ENCODE measurements around the gene FXYD3.

The FXYD3 gene

GRCh38 chr19:35155981-35156672 is 40.5 kb downstream of the FXYD3 start:
- TF ChIP-seq CTCF (IDR thresholded peaks at IDR 0.05) (no peak), ZFX (IDR thresholded peaks at IDR 0.05; ENCODE audit: borderline replicate concordance) (no peak)
- no peak overlapping the region for H3K27ac ChIP-seq

DNA sequence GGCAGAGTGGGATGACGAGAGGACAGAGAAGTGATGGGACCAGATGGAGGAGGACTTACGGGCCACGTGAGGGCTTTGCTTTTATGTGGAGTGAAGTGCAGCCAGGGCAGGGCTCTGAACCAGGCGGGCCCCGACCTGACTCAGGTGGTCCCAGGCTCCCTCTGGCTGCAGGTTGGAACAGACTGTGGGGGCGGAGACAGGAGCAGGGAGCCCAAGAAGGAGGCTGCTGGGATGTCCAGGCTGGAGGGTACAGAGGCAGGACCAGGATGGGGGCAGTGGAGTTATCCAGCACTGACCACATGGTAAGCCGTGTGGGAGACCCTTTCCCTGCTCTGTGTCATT is 41.0 kb downstream of the FXYD3 start:
- TF ChIP-seq ZFX (IDR thresholded peaks at IDR 0.05; ENCODE audit: borderline replicate concordance) (no peak), CTCF (IDR thresholded peaks at IDR 0.05) (no peak)

DNA sequence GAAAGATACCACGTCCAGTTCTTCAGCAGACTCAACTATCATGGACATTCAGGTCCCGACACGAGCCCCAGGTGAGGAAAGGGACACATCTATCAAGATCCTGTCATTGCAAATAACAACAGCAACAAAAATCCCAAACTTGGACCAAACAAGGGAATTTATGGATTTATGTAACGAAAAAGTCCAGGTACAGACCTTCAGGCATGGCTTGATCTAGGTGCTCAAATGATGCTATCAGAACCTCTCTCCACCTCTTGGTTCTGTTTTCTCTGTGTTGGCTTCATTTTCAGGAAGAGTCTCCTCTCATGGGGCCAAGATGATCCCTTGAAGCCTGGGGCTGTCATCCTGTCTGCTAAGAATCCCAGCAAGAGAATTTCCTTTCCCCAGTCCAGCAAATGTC is 41.8 kb downstream of the FXYD3 start:
- no peak overlapping the region for H3K27ac ChIP-seq
- TF ChIP-seq ZFX (IDR thresholded peaks at IDR 0.05; ENCODE audit: borderline replicate concordance) (no peak), CTCF (IDR thresholded peaks at IDR 0.05) (no peak)

More for the DNA sequence above, 41.0 kb downstream of the FXYD3 start:
- H3K27ac ChIP-seq, result no peak overlapping the region

DNA sequence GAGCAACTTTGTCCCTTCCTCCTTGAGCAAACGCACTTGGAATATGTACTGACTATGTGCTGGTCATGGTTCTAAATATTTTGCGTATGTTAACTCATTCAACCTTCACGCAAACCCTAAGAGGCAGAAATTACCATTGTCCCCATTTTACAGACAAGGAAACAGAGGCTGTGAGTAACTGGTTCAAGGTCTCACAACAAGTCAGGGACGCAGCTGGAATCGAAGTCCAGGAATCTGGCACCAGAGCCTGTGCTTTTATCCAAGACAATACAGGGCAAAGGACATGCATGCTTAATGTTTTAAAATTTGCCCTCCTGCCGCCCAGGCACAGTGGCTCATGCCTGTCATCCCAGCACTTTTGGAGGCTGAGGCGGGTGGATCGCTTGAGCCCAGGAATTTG is 44.0 kb downstream of the FXYD3 start:
- no peak overlapping the region for H3K27ac ChIP-seq
- TF ChIP-seq ZFX (IDR thresholded peaks at IDR 0.05; ENCODE audit: borderline replicate concordance) (no peak), CTCF (IDR thresholded peaks at IDR 0.05) (no peak)

DNA sequence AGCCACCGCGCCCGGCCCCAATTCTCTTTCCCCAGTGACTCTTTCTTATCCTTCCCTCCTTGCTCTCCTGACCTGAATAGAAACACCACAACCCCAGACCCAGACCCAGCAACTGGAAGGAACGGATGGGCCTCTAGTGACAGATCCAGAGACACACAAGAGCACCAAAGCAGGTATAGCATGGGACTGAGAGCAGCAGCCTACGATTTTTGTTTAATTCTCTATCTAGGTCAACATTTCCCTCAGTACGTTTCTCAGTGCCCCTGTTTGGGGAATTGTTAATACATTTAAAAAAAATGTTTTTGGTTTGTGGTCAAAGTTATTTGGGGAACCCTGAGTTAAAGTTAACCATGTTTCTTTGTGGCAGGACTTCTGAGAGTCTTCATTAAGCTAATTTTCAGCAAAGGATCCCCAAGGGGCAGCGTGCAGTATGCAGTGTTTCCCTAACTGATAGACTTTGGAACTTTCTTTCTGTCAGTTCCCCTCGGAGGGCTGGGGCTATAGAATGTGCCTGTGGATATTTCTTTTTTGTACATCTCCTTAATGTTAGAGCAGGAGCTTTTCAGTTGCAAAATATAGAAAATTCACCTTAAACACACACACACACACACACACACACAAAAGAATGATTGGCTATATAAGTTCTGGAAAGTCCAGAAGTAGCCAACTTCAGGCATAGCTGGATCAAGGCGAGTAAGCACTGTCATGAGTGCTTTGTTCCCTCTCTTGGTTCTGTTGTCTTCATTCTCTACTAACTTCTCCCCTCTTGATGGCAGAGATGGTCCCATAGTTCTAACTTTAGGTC is 45.2 kb downstream of the FXYD3 start:
- TF ChIP-seq CTCF (IDR thresholded peaks at IDR 0.05) (no peak), ZFX (IDR thresholded peaks at IDR 0.05; ENCODE audit: borderline replicate concordance) (no peak)
- H3K27ac ChIP-seq, result no peak overlapping the region

- TF ChIP-seq ZFX (IDR thresholded peaks at IDR 0.05; ENCODE audit: borderline replicate concordance) (no peak), CTCF (IDR thresholded peaks at IDR 0.05) (no peak)
- H3K27ac ChIP-seq, result no peak overlapping the region
These were observed 45.8 kb downstream of the FXYD3 start for GRCh38 chr19:35161434-35161743.
